Breast epithelium (tissue), 3 donors: ENCODE measurements around the gene GNAQ.

Experiments
- POLR2A ChIP-seq: fragments of 450-650 bp; IDR thresholded peaks from one replicate; pipeline ENCODE4 v1.6.1; 2016; ENCODE audit warnings: antibody characterized with exemption, mild to moderate bottlenecking, moderate library complexity
- TF ChIP-seq, protein P1 (sequence below), 3 donors: fragments of 450-650 bp; IDR thresholded peaks; one replicate each; pipeline ENCODE4 v1.5.1; 2016 to 2017; ENCODE audit warnings: antibody characterized with exemption in 3 of 3, mild to moderate bottlenecking in 3 of 3, moderate library complexity in 3 of 3

DNA sequence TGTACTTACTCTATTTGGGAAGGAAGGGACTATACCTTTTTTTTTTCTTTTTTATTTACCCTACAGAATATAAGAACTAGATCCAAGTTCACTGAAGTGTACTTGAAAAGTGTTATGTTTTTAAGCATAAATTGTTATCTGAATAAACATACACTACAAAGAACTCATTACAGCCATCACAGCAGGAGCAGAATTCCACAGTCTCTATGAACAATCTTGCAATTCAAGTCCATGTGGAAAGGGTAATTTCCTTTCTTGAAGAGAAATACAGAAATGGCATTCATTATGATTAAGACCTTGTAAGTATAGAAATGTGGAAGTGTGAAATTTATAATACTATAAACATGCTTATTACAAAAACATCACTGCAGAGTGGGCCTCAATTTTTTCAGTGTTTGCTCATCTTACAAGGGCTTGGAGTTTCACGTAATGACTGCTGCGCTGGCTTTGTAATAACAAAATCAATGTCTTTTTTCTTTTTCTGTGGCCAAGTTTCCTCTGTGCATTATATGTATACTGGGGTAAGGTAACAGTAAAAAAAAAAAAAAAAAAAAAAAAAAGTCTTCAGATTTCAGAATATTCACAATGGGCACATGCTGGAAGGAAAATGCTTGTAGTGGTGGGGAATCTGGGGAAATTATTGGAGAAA lies 306.4 kb downstream of the GNAQ start:
- TF ChIP-seq, protein P1, sequence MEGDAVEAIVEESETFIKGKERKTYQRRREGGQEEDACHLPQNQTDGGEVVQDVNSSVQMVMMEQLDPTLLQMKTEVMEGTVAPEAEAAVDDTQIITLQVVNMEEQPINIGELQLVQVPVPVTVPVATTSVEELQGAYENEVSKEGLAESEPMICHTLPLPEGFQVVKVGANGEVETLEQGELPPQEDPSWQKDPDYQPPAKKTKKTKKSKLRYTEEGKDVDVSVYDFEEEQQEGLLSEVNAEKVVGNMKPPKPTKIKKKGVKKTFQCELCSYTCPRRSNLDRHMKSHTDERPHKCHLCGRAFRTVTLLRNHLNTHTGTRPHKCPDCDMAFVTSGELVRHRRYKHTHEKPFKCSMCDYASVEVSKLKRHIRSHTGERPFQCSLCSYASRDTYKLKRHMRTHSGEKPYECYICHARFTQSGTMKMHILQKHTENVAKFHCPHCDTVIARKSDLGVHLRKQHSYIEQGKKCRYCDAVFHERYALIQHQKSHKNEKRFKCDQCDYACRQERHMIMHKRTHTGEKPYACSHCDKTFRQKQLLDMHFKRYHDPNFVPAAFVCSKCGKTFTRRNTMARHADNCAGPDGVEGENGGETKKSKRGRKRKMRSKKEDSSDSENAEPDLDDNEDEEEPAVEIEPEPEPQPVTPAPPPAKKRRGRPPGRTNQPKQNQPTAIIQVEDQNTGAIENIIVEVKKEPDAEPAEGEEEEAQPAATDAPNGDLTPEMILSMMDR (IDR thresholded peaks at IDR 0.05): no peak
- TF ChIP-seq POLR2A: no peak
